ENCODE measurements around the gene TRIM61.
"Not testable (repeated sequence)": the region's sequence is repeated elsewhere in the genome, so short reads cannot be mapped to it uniquely, and the experiment has no call there.

Gene TRIM61

GRCh38 chr4:164977243-164978164, at the start of gene TRIM61:
TSS of gene TRIM61 (minus strand) at chr4:164977657. CDS start at chr4:164970002, 7,655 bp downstream.
- peak within 1 kb of the TSS; percentile 46 for H3K4me3 ChIP-seq (ENCODE audit: control insufficient read depth, low read depth, low read length)
- TF ChIP-seq CTCF (IDR thresholded peaks at IDR 0.05; ENCODE audit: control insufficient read depth, insufficient read depth, low read depth, low read length, missing control alignments), result no peak
- no peak for DNase-seq (ENCODE audit: low read depth)

- DNase-seq (ENCODE audit: low read depth); H3K4me3 ChIP-seq (ENCODE audit: control insufficient read depth, low read depth, low read length): not testable (repeated sequence)
These were observed 48.3 kb upstream of the TRIM61 start for GRCh38 chr4:165025782-165026181.

- not testable (repeated sequence) for H3K4me3 ChIP-seq (ENCODE audit: control insufficient read depth, low read depth, low read length); DNase-seq (ENCODE audit: low read depth)
These were observed 42.5 kb upstream of the TRIM61 start for GRCh38 chr4:165019995-165020394.

GRCh38 chr4:165016971-165017370, 39.5 kb upstream of the TRIM61 start:
- H3K4me3 ChIP-seq (ENCODE audit: control insufficient read depth, low read depth, low read length), result no peak overlapping the region
- DNase-seq (ENCODE audit: low read depth), result no peak
- TF ChIP-seq CTCF (IDR thresholded peaks at IDR 0.05; ENCODE audit: control insufficient read depth, insufficient read depth, low read depth, low read length, missing control alignments), result peak; percentile 12

- no peak for TF ChIP-seq CTCF (IDR thresholded peaks at IDR 0.05; ENCODE audit: control insufficient read depth, insufficient read depth, low read depth, low read length, missing control alignments)
- DNase-seq (ENCODE audit: low read depth), result no peak
- no peak overlapping the region for H3K4me3 ChIP-seq (ENCODE audit: control insufficient read depth, low read depth, low read length)
These were observed 36.2 kb upstream of the TRIM61 start for GRCh38 chr4:165013691-165014090.

- H3K4me3 ChIP-seq (ENCODE audit: control insufficient read depth, low read depth, low read length), result no peak overlapping the region
- DNase-seq (ENCODE audit: low read depth), result no peak
- TF ChIP-seq CTCF (IDR thresholded peaks at IDR 0.05; ENCODE audit: control insufficient read depth, insufficient read depth, low read depth, low read length, missing control alignments), result no peak
These were observed 33.9 kb upstream of the TRIM61 start for GRCh38 chr4:165011403-165011802.

- no peak overlapping the region for H3K4me3 ChIP-seq (ENCODE audit: control insufficient read depth, low read depth, low read length)
- TF ChIP-seq CTCF (IDR thresholded peaks at IDR 0.05; ENCODE audit: control insufficient read depth, insufficient read depth, low read depth, low read length, missing control alignments), result no peak
- no peak for DNase-seq (ENCODE audit: low read depth)
These were observed 33.5 kb upstream of the TRIM61 start for GRCh38 chr4:165010991-165011390.
